Activated CD4-positive, alpha-beta T cell treated with anti-CD3 and anti-CD28 coated beads, Interleukin-2, amount 10 ng/mL, durations not matched to agents 24 days and 14 days (primary cell): ENCODE data around the gene FAM120B. TPM values are rescaled to one million over a fixed set of nuclear protein-coding genes. Genes with fewer than 3 reads are reported as not detected.
A peak's percentile ranks its signal among the peaks of the same experiment; 100 is the strongest.

Source experiments
- DNase-seq: peaks from one replicate; pipeline ENCODE4 v3.0.0; 2022
- H3K27ac Mint-ChIP-seq: one replicate; pipeline ENCODE4 v1.8.0; 2022; ENCODE audit warnings: mild to moderate bottlenecking, mixed read lengths
- H3K27me3 Mint-ChIP-seq: one replicate; pipeline ENCODE4 v1.8.0; 2022; ENCODE audit warnings: mixed read lengths
- H3K36me3 Mint-ChIP-seq: one replicate; pipeline ENCODE4 v1.8.0; 2022; ENCODE audit warnings: low read depth, mild to moderate bottlenecking, mixed read lengths
- H3K4me1 Mint-ChIP-seq: one replicate; pipeline ENCODE4 v1.8.0; 2021; ENCODE audit warnings: mixed read lengths
- H3K4me3 Mint-ChIP-seq: one replicate; pipeline ENCODE4 v1.8.0; 2022; ENCODE audit warnings: mild to moderate bottlenecking, moderate library complexity, mixed read lengths
- H3K9me3 Mint-ChIP-seq: one replicate; pipeline ENCODE4 v1.8.0; 2021; ENCODE audit warnings: mixed read lengths
- intact Hi-C: fragments of 100-400 bp; cut with micrococcal nuclease; formaldehyde crosslinking; loops from one replicate; pipeline ENCODE4 v1.15.1; 2023
- total RNA-seq: library from RNA; stranded (reverse); gene quantifications from 2 replicates; pipeline ENCODE4 v1.2.3, GENCODE V29; 2022

The FAM120B gene
- total RNA-seq, 1 donor from 2014 or later = 19.3 TPM

- Mint-ChIP-seq H3K4me3 (no peak overlapping the region), H3K9me3 (peaks cover 4% of the 10 kb centered on the region), H3K4me1 (no peaks in the 10 kb centered on the region), H3K27ac (no peak overlapping the region), H3K36me3 (no peaks in the 10 kb centered on the region), H3K27me3 (peaks cover 9% of the 10 kb centered on the region)
- no peak for DNase-seq
- intact Hi-C loops = no loop called here
These were observed 127.7 kb downstream of the FAM120B start for GRCh38 chr6:170434117-170434820.

DNA sequence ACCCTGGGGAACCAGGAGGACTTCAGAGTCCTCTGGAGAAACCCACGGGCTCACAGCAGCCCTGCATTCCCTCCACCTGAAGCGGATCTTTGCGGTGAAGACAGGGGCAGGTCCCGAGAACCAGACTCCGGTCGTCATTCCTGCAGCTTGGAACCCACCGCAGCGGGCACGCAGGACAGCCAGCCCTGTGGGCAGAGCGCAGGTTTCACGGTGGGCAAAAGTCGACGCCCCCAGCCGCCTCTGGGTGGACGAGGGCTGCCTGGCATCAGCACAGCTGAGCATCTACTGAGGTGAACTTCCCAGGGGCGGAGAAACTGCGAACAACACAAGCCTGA lies 128.2 kb downstream of the FAM120B start:
- intact Hi-C loops = no loop called here
- Mint-ChIP-seq H3K27me3 (peaks cover 5% of the 10 kb centered on the region), H3K36me3 (no peaks in the 10 kb centered on the region), H3K9me3 (peaks cover 4% of the 10 kb centered on the region), H3K4me3 (no peak overlapping the region), H3K27ac (no peak overlapping the region), H3K4me1 (no peaks in the 10 kb centered on the region)
- DNase-seq = no peak

GRCh38 chr6:170435766-170436165 lies 129.2 kb downstream of the FAM120B start:
- no peak overlapping the region for H3K27ac Mint-ChIP-seq
- intact Hi-C loops = no loop called here

DNA sequence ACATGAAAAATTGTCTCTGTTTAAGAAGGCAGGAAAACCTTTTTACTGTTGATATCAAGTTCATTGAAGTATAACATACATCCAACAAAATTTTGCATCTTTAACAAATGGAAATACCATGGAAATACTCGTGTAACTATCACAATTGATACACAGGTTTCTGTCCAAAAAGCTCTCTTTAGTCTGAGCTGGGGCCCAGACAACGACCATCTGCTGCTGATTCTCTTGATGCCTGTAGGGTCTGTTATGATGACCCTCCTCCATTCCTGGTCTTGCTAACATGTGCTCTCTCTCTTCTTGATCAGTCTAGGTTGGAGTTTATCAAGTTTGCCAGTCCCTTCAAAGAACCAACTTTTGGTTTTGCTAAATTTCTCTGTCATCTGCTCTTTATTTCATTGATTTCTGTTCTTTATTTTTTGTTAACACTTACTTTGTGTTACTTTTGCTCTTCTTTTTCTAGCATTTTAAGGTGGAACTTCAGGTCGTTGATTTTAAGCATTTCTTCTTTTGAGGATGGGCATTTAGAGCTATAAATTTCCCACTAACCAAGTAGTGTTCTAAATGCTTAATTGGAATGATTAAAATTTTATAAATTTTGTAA lies 129.8 kb downstream of the FAM120B start:
- Mint-ChIP-seq H3K4me3 (no peak overlapping the region), H3K36me3 (no peaks in the 10 kb centered on the region), H3K4me1 (no peaks in the 10 kb centered on the region), H3K27ac (no peak overlapping the region), H3K27me3 (peaks cover 2% of the 10 kb centered on the region), H3K9me3 (peaks cover 4% of the 10 kb centered on the region)
- intact Hi-C loops = no loop called here
- no peak for DNase-seq

More at GRCh38 chr6:170435766-170436165, 129.2 kb downstream of the FAM120B start:
- H3K4me1 Mint-ChIP-seq = no peaks in the 10 kb centered on the region
- H3K4me3 Mint-ChIP-seq = no peak overlapping the region
- no peaks in the 10 kb centered on the region for H3K36me3 Mint-ChIP-seq
- H3K27me3 Mint-ChIP-seq = peaks cover 2% of the 10 kb centered on the region
- peaks cover 4% of the 10 kb centered on the region for H3K9me3 Mint-ChIP-seq
- no peak for DNase-seq

GRCh38 chr6:170437719-170438401 lies 131.3 kb downstream of the FAM120B start:
- intact Hi-C loops = no loop called here
- Mint-ChIP-seq H3K9me3 (peaks cover 4% of the 10 kb centered on the region), H3K4me3 (peak overlapping the region; percentile 39), H3K27me3 (no peaks in the 10 kb centered on the region), H3K4me1 (no peaks in the 10 kb centered on the region), H3K36me3 (no peaks in the 10 kb centered on the region), H3K27ac (no peak overlapping the region)
- no peak for DNase-seq

GRCh38 chr6:170438402-170438753 lies 131.8 kb downstream of the FAM120B start:
- Mint-ChIP-seq H3K36me3 (no peaks in the 10 kb centered on the region), H3K27me3 (no peaks in the 10 kb centered on the region), H3K27ac (no peak overlapping the region), H3K4me3 (peak overlapping the region; percentile 39), H3K9me3 (peaks cover 4% of the 10 kb centered on the region), H3K4me1 (no peaks in the 10 kb centered on the region)
- DNase-seq = peak; percentile 78
- intact Hi-C loops = no loop called here

- no peak overlapping the region for H3K27ac Mint-ChIP-seq
- H3K27me3 Mint-ChIP-seq = no peaks in the 10 kb centered on the region
- H3K4me1 Mint-ChIP-seq = no peaks in the 10 kb centered on the region
- H3K4me3 Mint-ChIP-seq = no peak overlapping the region
- no peaks in the 10 kb centered on the region for H3K36me3 Mint-ChIP-seq
- DNase-seq = no peak
- H3K9me3 Mint-ChIP-seq = peaks cover 4% of the 10 kb centered on the region
- intact Hi-C loops = no loop called here
These were observed 132.3 kb downstream of the FAM120B start for GRCh38 chr6:170438861-170439260.

- intact Hi-C loops = no loop called here
- Mint-ChIP-seq H3K4me3 (no peak overlapping the region), H3K9me3 (peaks cover 4% of the 10 kb centered on the region), H3K4me1 (no peaks in the 10 kb centered on the region), H3K27ac (no peak overlapping the region), H3K36me3 (no peaks in the 10 kb centered on the region), H3K27me3 (no peaks in the 10 kb centered on the region)
- DNase-seq = no peak
These were observed 133.1 kb downstream of the FAM120B start for GRCh38 chr6:170439366-170440361.

GRCh38 chr6:170440437-170440836 lies 133.9 kb downstream of the FAM120B start:
- intact Hi-C loops = no loop called here
- DNase-seq = no peak

GRCh38 chr6:170441316-170441715 lies 134.8 kb downstream of the FAM120B start:
- Mint-ChIP-seq H3K27ac (no peak overlapping the region), H3K4me3 (no peak overlapping the region), H3K9me3 (peaks cover 2% of the 10 kb centered on the region), H3K4me1 (no peaks in the 10 kb centered on the region), H3K36me3 (no peaks in the 10 kb centered on the region), H3K27me3 (no peaks in the 10 kb centered on the region)
- no peak for DNase-seq
- intact Hi-C loops = no loop called here

More at GRCh38 chr6:170440437-170440836, 133.9 kb downstream of the FAM120B start:
- Mint-ChIP-seq H3K4me1 (no peaks in the 10 kb centered on the region), H3K27me3 (no peaks in the 10 kb centered on the region), H3K27ac (no peak overlapping the region), H3K36me3 (no peaks in the 10 kb centered on the region), H3K9me3 (peaks cover 4% of the 10 kb centered on the region), H3K4me3 (no peak overlapping the region)

GRCh38 chr6:170442596-170442995 lies 136.0 kb downstream of the FAM120B start:
- no peak for DNase-seq
- intact Hi-C loops = no loop called here
- H3K9me3 Mint-ChIP-seq = no peaks in the 10 kb centered on the region
- no peaks in the 10 kb centered on the region for H3K27me3 Mint-ChIP-seq
- H3K27ac Mint-ChIP-seq = no peak overlapping the region
- no peak overlapping the region for H3K4me3 Mint-ChIP-seq
- no peaks in the 10 kb centered on the region for H3K36me3 Mint-ChIP-seq
- no peaks in the 10 kb centered on the region for H3K4me1 Mint-ChIP-seq

- Mint-ChIP-seq H3K4me1 (no peaks in the 10 kb centered on the region), H3K4me3 (no peak overlapping the region), H3K27ac (no peak overlapping the region), H3K27me3 (no peaks in the 10 kb centered on the region), H3K9me3 (no peaks in the 10 kb centered on the region), H3K36me3 (no peaks in the 10 kb centered on the region)
- DNase-seq = no peak
- intact Hi-C loops = no loop called here
These were observed 136.6 kb downstream of the FAM120B start for GRCh38 chr6:170443151-170443662.

DNA sequence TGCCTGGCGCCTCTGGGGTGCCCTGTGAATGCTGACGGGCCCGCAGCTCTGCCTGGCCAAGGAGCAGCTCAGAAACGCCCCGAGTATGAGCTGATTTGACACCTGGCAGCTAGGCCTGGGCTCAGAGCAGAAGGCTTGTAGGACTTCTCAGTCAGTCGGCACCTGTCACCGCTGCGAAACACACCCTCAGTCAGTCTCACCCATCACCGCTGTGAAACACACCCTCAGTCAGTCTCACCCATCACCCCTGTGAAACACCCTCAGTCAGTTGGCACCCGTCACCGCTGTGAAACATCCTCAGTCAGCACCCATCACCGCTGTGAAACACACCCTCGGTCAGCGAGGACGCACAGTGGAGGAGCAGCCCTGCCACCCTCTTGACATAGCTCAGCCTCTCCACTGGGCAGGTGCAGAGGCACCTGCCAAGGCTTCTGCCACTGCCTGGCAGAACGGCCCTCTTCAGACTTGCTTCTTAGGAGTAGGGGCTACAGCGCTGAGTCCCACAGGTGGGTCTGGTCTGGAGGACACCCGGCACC lies 137.6 kb downstream of the FAM120B start:
- Mint-ChIP-seq H3K27me3 (no peaks in the 10 kb centered on the region), H3K36me3 (no peaks in the 10 kb centered on the region), H3K27ac (no peak overlapping the region), H3K4me3 (no peak overlapping the region), H3K4me1 (no peaks in the 10 kb centered on the region), H3K9me3 (no peaks in the 10 kb centered on the region)
- intact Hi-C loops = no loop called here
- DNase-seq = no peak
